Astrocyte (in vitro differentiated cells and primary cell): ENCODE results near the gene SAMD14.

Experiments
- CTCF ChIP-seq: IDR thresholded peaks from 2 replicates; pipeline ENCODE4 v1.5.1; 2011; ENCODE audit warnings: low read depth, mild to moderate bottlenecking, inconsistent platforms, low read length, moderate library complexity; ENCODE audit not compliant: insufficient read depth
- EZH2 ChIP-seq: IDR thresholded peaks from 2 replicates; pipeline ENCODE4 v1.6.1; 2012; ENCODE audit warnings: mild to moderate bottlenecking, low read length, inconsistent platforms; ENCODE audit not compliant: insufficient read depth

DNA sequence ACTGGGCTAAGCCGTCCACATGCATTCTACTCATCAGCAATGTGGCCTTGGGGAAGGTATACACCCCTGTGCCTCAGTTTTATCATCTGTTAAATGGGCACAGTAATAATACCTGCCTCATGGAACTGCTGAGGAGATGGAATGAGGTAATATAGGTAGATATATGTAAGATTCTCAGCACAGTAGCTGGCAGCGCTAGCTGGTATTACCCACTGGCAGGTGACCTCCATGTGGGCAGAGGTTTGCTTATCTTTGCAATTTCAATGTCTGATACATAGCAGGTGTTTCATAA lies 34.7 kb upstream of the SAMD14 start:
- TF ChIP-seq CTCF: no peak
- no peak for TF ChIP-seq EZH2
